Muscle of leg (tissue), 11 donors: ENCODE data around the gene CIDEA. TPM values are rescaled to one million over a fixed set of nuclear protein-coding genes. Genes with fewer than 3 reads are reported as not detected.

Experiments
- DNase-seq: peaks from one replicate; pipeline ENCODE4 v3.0.0; 2013
- H3K27ac ChIP-seq: one replicate; pipeline ENCODE4 v1.5.1; 2013; ENCODE audit warnings: mild to moderate bottlenecking, low read length, control low read depth
- H3K27me3 ChIP-seq: one replicate; pipeline ENCODE4 v1.6.1; 2013; ENCODE audit warnings: low read length; ENCODE audit not compliant: control insufficient read depth, insufficient read depth
- H3K36me3 ChIP-seq: one replicate; pipeline ENCODE4 v1.6.1; 2013; ENCODE audit warnings: low read length; ENCODE audit not compliant: control insufficient read depth, insufficient read depth
- H3K4me1 ChIP-seq: one replicate; pipeline ENCODE4 v1.6.1; 2013; ENCODE audit warnings: low read length; ENCODE audit not compliant: control insufficient read depth, insufficient read depth
- H3K4me3 ChIP-seq: one replicate; pipeline ENCODE4 v1.5.1; 2013; ENCODE audit warnings: low read length, control low read depth
- H3K9me3 ChIP-seq: replicated peaks from 2 replicates; pipeline ENCODE4 v1.6.1; 2013; ENCODE audit warnings: low read depth, low read length; ENCODE audit not compliant: control insufficient read depth
- WGBS: methylation state at CpG from one replicate; pipeline ENCODE4 v1.1.5; 2013; ENCODE audit warnings: missing lambda C conversion rate; ENCODE audit not compliant: insufficient coverage; 5-methylcytosine and 5-hydroxymethylcytosine counted together
- polyA plus RNA-seq, 8 donors: library from polyadenylated mRNA; unstranded; fragments of 120-200 nt; gene quantifications; one replicate each; pipeline versions ENCODE4 v1.2.1 to v1.2.3, GENCODE V29; 2013; ENCODE audit warnings: inconsistent platforms in 1 of 8, low replicate concordance in 1 of 8; ENCODE audit not compliant: insufficient read length in 8 of 8, insufficient read depth in 1 of 8
- total RNA-seq: library from RNA; stranded (reverse); fragments of 120-200 nt; gene quantifications from one replicate; pipeline ENCODE4 v1.2.4, GENCODE V29; 2013

The CIDEA gene
- total and polyA plus RNA-seq, 9 donors, result not detected

DNA sequence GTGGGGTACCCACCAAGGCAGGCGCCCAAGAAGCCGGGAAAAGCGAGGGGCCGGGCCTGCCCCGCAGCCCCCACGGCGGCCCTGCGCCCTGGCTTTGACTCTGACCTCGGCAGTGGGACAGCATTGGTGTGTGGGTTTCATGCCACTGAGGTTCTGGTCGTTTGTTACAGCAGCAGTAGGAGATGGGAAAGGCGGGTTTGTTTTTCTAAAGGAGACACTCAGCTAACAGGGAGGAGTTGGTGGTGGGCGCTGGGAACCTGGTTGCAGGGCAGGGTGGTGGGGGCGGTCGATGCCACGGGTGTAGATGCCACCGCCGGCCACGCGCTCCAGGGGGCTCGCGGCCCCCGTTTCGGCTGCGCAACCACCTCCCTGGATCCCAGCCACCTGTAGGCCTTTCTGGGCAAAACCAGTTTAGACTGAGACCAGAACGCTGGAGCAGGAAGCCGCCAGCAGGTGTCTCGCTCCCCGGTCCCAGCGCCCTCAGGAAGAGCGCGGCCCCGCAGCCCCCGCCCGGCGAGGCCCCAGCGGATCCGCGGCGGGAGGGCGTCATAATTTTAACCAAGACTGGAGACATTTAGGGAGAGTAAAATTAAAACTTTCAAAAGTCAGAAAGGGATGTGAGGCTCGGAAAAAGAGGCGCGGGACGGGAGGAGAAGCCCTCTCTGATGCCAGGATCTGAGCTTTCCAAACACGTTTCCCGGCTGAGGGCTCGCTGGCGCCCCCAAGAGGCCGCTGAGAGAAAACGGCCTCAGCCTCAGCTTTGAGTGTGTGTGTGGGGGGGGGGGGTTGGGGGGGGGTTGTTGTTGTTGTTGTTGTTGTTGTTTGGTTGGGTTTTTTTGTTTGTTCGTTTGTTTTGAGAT is 17.4 kb downstream of the CIDEA start:
- WGBS, result 19% methylated on average over 44 of the region's 51 CpGs
- H3K4me1 ChIP-seq, result peaks cover 9% of the 10 kb centered on the region
- H3K4me3 ChIP-seq, result peak overlapping the region; percentile 40
- peak overlapping the region; percentile 67 for H3K27ac ChIP-seq
- H3K36me3 ChIP-seq, result no peaks in the 10 kb centered on the region
- H3K27me3 ChIP-seq, result no peaks in the 10 kb centered on the region
- H3K9me3 ChIP-seq, result no peaks in the 10 kb centered on the region
- peak; percentile 92 for DNase-seq

DNA sequence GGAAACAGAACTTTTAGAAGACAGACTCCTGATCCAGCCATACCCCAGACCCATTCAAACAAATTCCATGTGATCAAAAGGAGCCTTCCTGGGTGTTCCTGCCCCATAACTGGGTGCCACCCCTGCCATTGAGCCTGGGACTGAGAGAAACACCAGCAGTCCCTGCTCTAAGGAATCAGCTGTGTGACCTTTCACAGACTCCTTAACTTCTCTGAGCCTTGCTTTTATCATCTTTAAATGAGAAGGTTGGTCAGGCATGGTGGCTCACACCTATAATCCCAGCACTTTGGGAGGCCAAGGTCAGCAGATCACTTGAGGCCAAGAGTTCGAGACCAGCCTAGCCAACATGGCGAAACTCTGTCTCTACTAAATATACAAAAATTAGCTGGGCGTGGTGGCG is 20.6 kb downstream of the CIDEA start:
- Histone ChIP-seq H3K4me3 (no peak overlapping the region), H3K27me3 (no peaks in the 10 kb centered on the region), H3K9me3 (no peaks in the 10 kb centered on the region), H3K36me3 (no peaks in the 10 kb centered on the region), H3K27ac (no peak overlapping the region), H3K4me1 (peaks cover 37% of the 10 kb centered on the region)
- DNase-seq, result no peak
- 80% methylated on average over 1 of the region's 4 CpGs for WGBS

- Histone ChIP-seq H3K4me1 (peaks cover 50% of the 10 kb centered on the region), H3K27me3 (no peaks in the 10 kb centered on the region), H3K9me3 (no peaks in the 10 kb centered on the region), H3K4me3 (no peak overlapping the region), H3K27ac (no peak overlapping the region), H3K36me3 (no peaks in the 10 kb centered on the region)
- DNase-seq, result no peak
- 78% methylated on average over 20 of the region's 26 CpGs for WGBS
Observed at GRCh38 chr18:12276736-12277554, 22.8 kb downstream of the CIDEA start.

GRCh38 chr18:12278215-12278671 is 24.1 kb downstream of the CIDEA start:
- H3K4me1 ChIP-seq, result peaks cover 55% of the 10 kb centered on the region
- peaks cover 3% of the 10 kb centered on the region for H3K27me3 ChIP-seq
- peak overlapping the region; percentile 42 for H3K4me3 ChIP-seq
- no peaks in the 10 kb centered on the region for H3K36me3 ChIP-seq
- H3K27ac ChIP-seq, result peak overlapping the region; percentile 99
- 41% methylated on average over 6 of the region's 7 CpGs for WGBS
- no peaks in the 10 kb centered on the region for H3K9me3 ChIP-seq
- DNase-seq, result peak; percentile 51

DNA sequence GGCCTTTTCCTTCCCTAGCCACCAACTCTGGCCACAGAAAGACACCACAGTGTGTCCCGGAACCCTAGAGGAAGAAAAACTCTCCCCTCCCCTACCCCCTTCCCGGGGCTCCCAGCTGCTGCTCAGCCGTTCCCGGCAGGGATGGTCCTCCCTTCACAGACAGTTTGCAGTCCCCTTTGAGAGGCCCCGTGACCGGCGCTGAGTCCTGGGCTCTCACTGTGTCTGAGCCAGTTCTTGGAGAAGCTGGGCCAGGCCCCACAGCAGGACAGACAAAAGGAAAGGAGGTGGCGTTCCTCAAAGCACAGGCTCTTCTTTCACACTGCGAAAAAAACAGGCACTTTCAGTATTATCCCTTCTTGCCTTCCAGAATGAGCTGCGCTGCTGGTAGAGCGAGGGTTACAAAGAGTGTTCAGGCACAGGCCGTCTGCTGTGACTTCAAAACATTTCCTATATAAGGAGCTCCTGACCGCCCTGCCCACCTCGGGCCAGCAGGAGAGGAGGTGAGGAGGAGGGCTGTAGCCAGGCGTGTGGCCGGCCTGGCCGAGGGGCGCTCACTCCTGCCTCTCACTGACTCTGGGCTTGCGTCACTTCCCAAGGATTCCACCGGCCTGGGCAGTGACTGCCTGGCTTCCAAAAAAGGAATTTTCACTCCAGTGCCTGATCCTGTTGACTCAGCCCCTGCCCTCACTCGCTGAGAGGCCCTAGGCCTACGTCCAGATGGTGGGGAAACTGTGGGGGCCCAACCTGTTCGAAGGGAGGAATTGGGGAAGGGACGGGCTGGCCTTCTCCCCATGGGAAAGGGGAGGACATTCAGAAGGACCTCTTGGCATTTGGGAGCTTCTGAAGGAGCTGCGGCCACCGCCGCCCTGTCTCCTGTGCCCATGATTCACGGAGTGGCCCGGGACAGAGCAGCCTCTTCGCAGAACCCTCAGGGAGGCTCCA is 24.9 kb downstream of the CIDEA start:
- Histone ChIP-seq H3K4me3 (peak overlapping the region; percentile 42), H3K4me1 (peaks cover 55% of the 10 kb centered on the region), H3K36me3 (no peaks in the 10 kb centered on the region), H3K9me3 (no peaks in the 10 kb centered on the region), H3K27ac (peak overlapping the region; percentile 99), H3K27me3 (peaks cover 3% of the 10 kb centered on the region)
- 3% methylated on average over 12 of the region's 30 CpGs for WGBS
- peak; percentile 93 for DNase-seq

DNA sequence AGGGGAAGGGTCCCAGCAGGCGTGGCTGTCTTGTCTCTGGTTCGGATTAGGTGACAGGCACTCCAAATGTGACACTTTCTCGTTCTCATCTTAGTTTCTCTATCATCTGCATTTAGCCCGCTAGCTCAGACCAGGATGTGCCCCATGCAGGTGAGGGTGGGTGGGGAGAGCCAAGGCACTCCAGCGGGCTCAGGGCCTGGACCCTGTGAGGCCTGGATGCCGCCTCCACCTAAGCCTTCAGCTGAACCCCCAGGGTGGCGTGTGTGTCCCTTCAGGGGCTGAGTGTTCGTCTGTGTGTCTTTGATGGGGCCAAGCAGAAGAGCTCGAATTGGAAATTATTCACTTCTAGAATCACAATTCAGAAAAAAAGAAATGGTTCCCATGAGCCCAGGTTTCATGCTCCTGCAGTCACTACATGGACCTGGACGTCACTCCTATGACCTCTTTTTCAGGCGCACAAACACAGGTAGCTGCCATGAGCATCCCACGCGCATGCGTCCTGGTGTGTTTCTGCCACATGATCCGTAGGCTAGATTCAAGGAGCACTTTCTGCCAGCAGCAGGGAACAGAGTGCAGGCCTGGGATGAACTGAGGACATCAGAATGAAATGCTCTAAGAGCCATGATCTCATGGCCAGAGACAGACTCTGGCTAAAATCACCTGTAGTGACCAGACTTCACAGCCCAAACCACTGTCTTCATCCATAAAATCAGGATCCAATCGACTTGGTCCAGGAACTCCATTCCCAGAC is 25.8 kb downstream of the CIDEA start:
- Histone ChIP-seq H3K4me3 (peak overlapping the region; percentile 42), H3K36me3 (no peaks in the 10 kb centered on the region), H3K9me3 (no peaks in the 10 kb centered on the region), H3K4me1 (peaks cover 55% of the 10 kb centered on the region), H3K27me3 (peaks cover 3% of the 10 kb centered on the region), H3K27ac (peak overlapping the region; percentile 99)
- 84% methylated on average over 10 of the region's 16 CpGs for WGBS
- DNase-seq, result no peak

DNA sequence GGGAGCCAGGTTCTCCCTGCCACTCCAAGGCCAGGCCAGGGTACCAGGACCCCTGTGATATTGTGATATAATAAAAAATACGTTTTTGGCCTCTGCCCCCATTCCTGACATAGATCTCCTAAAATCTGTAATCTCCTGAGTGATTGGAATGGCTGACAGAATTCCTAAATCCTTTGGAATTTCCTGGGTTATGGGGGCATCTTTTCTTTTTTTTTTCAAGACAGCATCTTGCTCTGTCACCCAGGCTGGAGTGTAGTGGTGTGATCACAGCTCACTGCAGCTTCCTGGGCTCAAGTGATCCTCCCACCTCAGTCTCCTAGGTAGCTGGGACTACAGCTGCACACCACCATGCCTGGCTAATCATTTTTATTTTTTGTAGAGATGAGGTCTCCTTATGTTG is 27.7 kb downstream of the CIDEA start:
- H3K4me1 ChIP-seq, result peaks cover 47% of the 10 kb centered on the region
- peaks cover 3% of the 10 kb centered on the region for H3K27me3 ChIP-seq
- WGBS, result no CpG with 5 or more reads among the region's 1 CpG
- no peaks in the 10 kb centered on the region for H3K36me3 ChIP-seq
- no peak overlapping the region for H3K27ac ChIP-seq
- no peak for DNase-seq
- no peaks in the 10 kb centered on the region for H3K9me3 ChIP-seq
- no peak overlapping the region for H3K4me3 ChIP-seq

- Histone ChIP-seq H3K4me3 (no peak overlapping the region), H3K4me1 (peaks cover 48% of the 10 kb centered on the region), H3K9me3 (no peaks in the 10 kb centered on the region), H3K27me3 (peaks cover 9% of the 10 kb centered on the region), H3K36me3 (no peaks in the 10 kb centered on the region), H3K27ac (no peak overlapping the region)
- DNase-seq, result no peak
- WGBS, result 68% methylated on average over 7 of the region's 9 CpGs
Observed at GRCh38 chr18:12282442-12283039, 28.4 kb downstream of the CIDEA start.

DNA sequence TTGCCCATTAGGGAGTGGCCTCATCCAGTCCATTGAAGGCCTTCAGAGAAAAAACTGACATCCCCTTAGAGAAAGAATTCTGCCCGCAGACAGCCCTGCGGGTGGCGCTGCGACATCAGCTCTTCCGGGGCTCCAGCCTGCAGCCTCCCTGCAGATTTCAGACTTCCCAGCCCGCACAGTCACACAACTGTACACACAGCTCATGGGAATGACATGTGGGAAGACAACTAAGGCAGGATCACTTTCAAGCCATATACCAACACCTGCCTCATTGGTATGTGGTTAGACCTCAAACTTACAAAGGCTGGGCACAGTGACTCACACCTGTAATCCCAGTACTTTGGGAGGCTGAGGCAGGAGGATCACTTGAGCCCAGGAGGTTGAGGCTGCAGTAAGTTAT is 29.1 kb downstream of the CIDEA start:
- H3K27ac ChIP-seq, result no peak overlapping the region
- peaks cover 17% of the 10 kb centered on the region for H3K27me3 ChIP-seq
- no peaks in the 10 kb centered on the region for H3K36me3 ChIP-seq
- H3K4me1 ChIP-seq, result peaks cover 50% of the 10 kb centered on the region
- WGBS, result no CpG with 5 or more reads among the region's 6 CpGs
- no peak overlapping the region for H3K4me3 ChIP-seq
- no peak for DNase-seq
- no peaks in the 10 kb centered on the region for H3K9me3 ChIP-seq
